COLO668 (cell line): ENCODE data around the gene RERE.
"Not testable (repeated sequence)": the region's sequence is repeated elsewhere in the genome, so short reads cannot be mapped to it uniquely, and the experiment has no call there.

ENCODE experiments used
- DNase-seq: peaks from one replicate; lab custom pipeline; 2025; ENCODE audit not compliant: unreplicated experiment; lab: John Stamatoyannopoulos, UW

The RERE gene

DNA sequence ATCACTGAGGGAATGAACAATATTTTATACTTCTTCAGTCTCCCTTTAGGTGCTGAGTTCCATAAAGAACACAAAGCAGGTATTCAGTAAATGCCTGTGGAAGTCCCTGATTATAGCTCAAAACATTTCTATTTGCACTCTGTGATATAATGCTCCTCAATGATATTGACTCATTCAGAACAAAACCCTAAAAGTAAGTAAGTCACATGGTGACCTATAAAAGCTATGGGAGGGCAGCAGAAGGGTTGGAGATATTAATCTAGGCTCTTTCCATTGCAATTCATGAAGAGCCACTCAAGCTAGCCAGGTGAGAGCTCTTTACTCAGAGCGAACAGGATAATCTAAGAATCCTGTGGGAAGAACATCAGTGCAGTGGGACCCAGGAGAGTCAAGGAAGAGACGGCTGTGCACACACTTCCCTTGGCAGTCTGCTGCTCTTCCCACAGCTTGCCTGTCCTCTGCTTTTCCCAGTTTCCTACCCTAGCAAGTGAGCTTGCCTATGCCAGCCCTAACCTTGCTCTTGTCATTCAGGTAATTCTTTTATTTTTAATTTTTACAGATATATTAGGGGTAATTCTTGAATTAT lies 197.4 kb downstream of the RERE start:
- not testable (repeated sequence) for DNase-seq

DNA sequence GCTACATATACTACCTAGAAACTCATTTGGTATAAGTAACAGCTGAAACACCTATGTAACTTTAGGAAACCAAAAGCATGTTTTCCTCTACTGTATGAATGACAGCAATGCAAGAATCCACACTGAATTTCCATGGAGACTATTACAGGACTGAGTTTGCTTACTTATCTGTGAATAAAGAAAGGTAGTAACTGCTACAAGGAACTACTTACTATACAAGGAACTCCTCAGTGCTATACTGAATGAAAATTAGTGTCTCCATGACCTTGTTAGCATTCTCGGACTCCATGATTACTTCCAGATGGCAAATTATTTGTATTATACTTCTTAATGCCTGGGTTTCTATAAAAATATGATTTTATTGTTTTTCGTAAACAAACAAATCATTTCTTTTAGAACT lies 198.0 kb downstream of the RERE start:
- not testable (repeated sequence) for DNase-seq

DNA sequence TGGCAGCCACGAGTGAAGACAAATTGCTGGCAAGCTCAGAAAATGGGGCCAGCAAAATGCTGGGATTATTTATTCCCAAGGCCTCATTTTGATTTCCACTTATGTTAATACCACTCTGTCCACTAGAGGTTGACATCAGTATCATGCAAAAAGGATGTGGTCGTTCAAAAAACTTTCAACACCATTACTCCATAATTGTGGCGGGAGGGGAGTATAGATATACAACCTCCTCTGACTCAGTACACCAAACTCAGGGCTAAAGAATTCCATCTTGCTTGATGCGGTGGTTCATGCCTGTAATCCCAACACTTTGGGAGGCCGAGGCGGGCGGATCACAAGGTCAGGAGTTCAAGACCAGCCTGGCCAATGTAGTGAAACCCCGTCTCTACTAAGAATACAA lies 200.6 kb downstream of the RERE start:
- DNase-seq: not testable (repeated sequence)

DNA sequence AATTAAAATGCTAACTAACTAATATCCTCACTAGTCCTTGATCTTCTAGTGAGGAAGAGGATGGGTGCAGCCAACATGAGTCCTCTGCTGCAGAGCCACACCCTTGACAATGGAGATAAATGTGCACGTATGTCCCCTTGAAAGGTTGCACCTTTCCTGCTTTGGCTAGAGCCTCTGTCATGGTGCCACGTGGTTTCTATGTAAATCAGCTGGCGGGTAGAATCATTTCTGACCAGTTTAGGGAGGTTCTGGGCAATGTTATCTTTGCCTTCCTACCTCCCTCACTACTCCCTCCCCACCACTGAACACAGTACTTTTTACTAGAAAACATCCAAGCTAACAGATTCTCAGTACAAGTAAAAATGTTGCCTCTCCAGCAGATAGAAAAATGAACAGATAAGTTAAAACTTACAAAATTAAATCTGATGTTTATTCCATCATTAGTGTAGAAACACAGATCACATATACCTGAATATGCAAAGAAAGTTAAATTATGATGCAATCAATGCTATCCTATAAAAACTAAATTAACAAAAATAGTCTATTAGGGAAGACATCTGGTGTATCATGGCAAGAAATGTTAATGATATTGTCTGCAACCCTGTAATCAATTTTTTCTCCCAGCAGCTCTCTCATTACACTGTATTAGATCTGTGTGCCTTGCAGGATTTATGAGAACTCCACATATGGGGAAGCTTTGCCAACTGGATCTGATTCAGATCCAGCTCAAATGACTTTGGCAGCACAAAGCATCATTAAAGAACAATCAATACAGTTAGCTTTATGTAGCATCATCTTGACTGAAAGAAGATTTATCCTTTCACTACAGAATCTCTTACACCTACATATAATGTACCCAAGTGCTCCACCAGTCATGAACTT lies 205.6 kb downstream of the RERE start:
- DNase-seq: not testable (repeated sequence)

DNA sequence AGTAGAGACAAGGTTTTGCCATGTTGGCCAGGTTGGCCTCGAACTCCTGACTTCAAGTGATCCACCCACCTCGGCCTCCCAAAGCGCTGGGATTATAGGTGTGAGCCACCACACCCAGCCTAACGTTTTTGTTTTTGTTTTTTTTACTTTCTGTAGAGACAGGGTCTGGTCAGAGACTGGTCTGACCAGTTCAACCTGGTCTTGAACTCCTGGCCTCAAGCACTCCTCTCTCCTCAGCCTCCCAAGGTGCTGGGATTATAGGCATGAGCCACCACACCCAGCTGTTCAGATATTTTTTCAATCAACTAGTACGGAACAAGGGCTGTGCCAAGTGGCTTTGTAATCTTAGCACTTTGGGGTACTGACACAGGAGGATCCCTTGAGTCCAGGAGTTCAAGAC lies 209.5 kb downstream of the RERE start:
- DNase-seq: no peak

DNA sequence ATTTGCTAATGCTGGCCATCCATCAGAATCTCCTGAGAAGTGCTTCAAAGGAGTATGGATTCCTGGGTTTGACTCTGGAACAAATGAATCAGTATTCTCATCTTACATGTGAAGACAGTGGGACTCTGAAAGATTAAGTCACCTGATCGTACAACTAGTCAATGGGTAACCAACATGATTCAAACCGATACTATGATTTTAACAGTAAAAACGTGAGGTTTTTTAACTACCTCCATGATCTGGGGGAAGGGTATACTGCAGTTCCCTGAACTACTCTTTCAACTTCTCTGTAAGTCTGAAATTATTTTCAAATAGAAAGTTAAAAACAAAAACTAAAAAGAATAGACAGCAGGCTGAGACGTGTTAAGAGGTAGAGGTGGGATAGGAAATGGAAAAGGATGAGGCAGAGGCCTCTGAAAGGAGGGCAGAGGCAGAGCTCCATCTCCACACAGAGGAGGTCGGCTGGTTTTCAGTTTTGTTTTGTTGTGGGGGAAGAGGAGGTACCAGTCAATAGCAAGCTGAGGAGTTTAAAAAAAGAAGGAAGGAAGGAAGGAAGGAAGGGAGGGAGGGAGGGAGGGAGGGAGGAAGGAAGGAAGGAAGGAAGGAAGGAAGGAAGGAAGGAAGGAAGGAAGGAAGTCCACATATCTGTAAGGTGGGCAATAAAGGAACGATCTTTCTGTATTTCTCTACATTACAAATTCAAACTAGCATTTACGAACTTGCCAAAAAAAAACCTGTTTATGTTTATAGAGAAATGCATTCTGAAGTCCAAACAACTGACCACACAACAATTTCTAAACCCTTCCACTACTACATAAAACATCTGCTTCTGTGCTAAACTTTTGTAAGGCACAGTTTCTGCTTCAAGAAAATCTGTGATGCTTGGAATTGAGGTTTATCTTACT lies 213.1 kb downstream of the RERE start:
- no peak for DNase-seq

DNA sequence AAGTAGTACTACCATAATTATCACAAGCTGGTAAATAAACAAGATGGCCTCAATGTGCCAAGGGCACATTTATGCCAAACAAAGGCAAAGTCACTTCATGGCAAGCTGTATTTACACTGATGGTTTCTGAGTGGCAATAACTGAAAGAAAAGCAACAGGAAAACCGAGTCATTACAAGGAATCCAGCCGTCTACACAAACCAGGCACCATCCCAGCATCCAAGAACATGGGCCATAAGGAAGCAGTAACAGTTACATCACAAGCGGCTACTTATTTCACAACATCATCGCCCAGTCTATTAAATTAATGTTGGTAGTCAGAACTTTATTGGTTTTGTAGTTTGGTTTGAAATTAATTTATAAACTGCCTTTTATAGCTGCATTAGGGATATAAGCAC lies 214.2 kb downstream of the RERE start:
- DNase-seq: peak; percentile 38

DNA sequence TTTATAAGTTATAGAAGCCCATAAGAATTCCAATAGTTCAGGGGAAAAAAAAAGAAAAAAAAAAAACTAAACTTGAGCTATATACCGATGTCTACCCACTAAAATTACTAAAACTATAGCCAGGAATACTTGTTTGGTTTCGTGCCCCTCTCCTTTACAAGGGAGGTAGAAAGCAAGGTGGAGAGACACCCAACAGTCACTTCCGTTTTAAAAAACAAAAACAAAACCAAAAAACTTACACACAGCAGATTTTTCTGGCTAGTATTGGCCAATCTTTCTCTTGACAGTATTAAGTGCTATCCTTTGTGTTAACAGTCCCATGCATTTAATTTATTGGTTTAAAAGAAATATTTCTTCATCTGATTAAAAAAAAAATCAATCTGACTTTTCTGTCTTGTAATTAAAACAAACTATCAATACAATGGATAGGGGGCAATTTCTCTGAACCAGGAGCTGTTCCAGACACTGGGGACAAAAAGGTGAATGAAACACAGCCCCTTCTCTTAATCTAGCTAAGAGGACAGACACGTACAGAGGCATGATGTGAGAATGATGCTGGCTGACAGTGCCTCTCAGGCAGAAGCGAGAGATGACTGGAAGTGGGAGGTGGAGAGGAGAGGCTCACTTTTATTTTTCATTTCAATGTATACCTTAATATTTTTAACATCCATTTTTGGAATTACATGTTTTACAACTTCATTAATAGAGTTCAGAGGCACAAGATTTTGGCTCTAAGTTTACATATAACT lies 214.8 kb downstream of the RERE start:
- DNase-seq: peak; percentile 25

DNA sequence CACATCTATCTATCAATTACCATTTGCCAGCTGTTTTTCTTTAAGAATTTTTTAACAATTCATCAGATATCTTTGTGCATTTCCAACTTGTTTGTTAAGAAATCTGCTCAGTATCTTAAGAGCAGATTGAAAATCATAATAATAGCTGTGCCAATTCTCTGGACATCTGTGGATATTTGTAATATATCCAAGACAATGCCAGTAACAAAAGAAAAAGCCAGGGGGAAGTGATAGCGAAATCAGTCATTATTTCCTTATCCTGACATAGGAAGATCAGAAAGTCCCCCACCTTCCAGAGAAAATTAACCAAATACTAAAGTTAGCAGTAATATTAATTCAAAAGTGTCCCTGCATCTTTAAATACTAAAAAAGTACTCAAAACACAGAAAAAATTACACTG lies 217.1 kb downstream of the RERE start:
- no peak for DNase-seq

DNA sequence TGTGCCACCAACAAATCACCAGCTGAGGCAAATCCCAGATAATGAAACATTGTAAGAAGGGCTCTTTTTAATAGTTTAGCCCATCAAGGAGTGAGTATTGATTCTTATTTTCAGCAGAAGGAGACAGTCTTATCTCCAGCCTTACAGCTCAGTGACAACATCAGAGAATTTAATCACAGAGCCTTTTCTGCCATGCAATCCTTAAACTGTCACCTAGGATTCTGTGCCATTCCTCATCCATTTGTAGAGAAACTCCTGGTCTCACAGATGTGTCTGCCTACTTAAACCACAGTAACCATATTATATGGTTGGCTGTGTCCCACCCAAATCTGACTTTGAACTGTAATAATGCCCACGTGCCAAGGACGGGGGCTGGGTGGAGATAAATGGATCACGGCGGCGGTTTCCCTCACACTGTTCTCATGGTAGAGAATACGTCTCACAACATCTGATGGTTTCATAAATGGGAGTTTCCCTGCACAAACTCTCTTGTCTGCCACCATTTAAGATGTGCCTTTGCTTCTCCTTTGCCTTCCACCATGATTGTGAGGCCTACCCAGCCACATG lies 217.7 kb downstream of the RERE start:
- DNase-seq: no peak

DNA sequence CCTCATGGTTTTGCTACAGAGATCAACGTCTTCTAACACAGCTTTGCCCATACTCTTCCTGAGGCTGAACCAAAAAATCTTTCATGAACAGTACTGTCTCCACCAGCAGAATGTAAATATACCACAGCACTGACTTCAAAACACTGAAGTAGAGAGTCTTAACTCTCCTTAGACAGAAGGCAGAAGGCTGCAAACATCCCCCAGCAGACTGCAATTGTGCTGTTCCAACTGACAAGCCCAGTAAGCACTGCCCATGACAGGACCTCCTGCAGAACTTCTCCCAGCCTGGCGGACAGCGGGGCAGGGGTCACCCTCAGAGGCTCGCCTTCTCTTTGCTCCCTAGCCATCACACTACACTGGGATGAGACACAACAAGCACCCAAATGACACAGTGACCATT lies 218.7 kb downstream of the RERE start:
- DNase-seq: no peak

DNA sequence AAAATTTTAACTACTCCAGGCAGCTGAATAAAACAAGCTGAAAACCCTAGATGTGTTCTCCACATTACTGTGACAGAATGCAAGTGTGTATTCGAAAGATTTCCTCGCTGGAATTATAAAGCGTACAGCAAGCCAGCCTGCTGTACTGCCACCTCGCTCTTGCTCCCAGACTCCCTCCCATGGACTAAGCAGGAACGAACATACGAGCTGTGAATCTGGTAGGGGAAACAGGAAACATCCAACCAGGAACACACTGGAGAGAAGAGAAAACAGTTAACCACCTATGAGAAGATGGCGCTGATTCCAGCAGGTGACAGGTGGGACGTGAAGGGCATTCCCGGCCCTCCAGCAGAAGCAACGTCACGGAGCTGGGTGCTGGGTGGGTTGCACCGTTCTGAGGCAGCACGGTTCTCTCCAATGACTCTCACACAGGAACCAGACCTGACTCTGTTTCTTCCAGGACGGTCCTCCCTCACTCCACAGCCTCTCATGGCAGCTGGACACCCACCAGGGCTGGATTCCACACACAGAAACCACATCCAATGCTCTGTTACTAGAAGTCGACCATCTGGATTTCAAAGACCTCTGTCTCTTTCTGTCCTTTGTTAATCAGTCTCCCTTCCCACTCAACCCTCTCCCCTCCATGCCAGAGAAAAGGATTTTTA lies 219.2 kb downstream of the RERE start:
- DNase-seq: no peak

DNA sequence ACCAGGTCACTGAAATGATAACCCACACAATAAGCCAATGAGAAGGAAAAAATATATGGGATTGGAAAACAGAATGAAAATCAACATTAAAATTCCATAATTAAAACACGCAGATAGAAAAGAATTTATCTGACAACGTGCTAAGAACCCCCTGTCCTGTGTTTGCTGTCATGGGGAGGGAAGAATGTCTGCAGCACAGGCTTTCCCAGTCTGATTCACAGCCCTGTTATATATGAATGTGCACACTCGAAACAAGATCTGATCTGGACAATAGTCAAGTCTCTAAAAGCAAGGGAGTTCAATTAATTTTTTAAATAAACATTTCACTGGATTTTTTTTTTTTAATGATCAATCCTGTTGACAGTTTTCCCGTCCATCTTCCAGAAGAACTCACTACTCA lies 220.0 kb downstream of the RERE start:
- DNase-seq: no peak

DNA sequence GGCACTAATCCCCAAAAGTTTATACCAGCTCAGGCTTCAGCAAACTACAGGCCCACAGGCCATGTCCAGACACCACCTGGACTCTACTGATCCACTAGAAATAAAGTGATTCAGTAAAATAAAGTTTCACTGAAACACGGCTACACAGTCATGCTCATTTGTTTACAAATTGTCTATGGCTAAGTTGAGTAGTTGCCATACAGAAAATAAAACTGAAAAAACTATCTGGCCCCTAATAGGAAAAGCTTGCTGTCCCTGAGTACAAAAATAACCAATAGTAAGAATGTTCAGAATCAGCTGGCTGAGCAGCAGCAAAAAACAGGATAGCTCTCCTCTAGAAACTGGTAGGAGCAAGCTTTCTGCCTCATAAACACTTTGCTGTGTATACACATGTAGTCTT lies 221.5 kb downstream of the RERE start:
- DNase-seq: no peak

DNA sequence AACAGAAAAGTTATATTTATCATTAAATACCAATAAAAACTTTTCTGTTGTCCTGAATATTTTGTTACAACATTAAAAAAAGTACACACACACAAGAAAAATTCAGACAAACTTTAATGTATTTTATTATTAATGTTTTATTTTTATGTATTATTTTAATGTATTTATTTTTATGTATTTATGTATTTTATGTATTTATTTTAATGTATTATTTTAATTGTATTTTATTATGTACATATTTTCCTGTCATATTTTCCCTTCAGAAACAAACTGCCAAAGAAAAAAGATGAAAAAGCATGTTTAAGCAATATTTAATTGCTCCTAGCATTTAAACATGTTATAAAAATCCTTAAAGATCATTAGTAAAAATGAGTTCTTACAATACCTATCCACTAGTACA lies 222.1 kb downstream of the RERE start:
- DNase-seq: no peak

DNA sequence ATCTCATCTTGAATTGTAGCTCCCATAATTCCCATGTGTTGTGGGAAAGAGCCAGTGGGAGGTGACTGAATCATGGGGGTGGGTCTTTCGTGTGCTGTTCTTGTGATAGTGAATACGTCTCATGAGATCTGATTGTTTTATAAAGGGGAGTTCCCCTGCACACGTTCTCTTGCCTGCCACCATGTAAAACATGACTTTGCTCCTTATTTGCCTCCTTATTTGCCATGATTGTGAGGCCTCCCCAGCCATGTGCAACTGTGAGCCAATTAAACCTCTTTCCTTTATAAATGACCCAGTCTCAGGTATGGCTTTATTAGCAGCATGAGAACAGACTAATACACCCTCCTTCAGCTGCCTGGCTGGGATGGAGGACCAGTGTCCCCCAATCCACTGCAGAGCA lies 224.1 kb downstream of the RERE start:
- DNase-seq: not testable (repeated sequence)

DNA sequence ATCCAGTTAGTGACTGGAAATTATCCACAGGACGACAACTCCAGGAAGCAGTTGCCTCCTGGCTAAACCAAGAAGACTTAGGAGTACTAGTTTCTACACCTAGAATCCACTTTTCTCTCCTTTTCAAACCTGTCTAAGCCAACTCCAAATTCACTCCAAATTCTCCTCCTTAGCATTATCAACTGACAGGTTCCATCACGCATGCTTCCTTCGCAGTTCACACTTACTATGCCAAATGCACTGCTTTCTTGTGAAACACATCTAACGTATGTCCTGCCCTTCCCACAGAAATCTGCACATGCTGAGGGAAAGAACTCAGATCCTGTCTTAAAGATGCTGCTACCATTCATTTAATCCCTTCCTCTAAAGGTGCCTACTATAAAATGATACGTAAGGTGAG lies 225.9 kb downstream of the RERE start:
- DNase-seq: no peak

DNA sequence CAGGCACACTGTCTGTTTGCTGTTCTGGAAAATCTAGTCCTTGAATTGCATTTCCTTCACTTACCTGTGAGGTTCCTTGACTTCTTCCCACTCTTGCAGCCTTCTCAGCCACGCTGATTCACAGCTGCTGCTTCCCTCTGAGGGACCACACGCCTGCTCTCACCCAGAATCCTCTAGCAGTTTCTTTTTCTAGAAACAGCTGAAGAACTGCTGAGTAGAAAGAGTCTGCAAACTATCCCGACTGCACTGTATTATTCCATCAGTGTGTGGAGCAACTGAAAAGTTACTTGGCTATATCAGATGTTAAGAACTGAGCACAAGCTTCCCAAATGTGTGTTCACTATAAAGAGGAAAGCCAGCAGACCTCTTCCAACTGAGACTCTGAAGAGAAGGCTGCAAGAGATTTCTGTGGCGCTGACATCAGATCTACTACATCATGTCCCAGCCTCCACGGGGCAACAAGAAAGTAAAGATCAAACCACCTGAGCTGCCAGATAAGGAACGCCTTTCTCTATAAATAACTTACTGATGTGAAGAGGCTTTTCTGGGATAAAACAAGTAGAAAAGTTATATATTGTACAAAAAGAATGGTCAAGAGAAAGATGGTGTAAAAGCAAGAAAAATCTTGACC lies 226.6 kb downstream of the RERE start:
- no peak for DNase-seq

DNA sequence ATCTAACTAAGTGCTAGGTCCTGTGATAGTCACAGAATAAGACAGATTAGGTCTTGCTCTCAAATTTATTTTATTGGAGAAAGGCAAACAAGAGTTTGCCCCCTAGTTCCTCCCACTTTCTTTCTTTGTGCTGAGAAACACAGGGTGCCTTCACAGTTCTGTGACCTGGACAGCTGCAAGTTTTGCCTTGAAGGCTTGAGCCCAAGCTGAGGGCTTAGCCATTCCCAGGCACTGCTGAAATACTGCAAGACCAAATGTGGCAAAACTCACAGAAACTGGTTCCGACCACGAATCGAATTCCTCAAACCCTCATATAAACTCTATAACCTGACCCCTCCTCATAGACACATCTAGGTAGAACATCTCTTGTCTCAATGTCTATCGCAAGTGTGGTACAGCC lies 227.9 kb downstream of the RERE start:
- no peak for DNase-seq

DNA sequence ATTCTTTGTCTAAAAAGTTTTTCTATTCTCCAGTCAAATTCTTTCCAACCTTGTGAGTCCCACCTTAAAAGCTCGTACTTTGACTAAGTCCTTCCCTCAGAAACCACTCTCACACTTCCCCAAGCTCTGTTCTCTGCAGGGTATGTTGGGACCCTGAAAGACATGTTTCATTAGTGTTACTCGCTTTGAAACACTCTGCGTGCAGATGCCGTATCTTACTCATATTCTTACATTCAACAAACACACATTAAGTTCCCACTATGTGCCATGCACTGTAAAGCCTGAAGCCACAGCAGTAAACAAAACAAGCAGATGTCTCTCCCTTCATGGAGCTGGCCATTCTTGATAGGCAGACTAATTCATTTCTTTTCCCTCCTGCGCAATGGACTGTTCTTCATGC lies 229.7 kb downstream of the RERE start:
- DNase-seq: no peak
